IMR-90 (cell line): ENCODE data around the gene NBEA. TPM values are rescaled to one million over a fixed set of nuclear protein-coding genes. Genes with fewer than 3 reads are reported as not detected.

ENCODE experiments used
- ATAC-seq: fragments of 200-7000 bp; cut with Tn5 transposase; 2 replicates; pipeline ENCODE4 v1.9.1; 2020; ENCODE audit warnings: low read depth, mild to moderate bottlenecking, moderate library complexity
- BruUV-seq: library from RNA; stranded (reverse); fragments of 400-500 nt; replicated peaks from 2 replicates; lab custom pipeline; 2021; lab: Mats Ljungman, UMichigan
- CTCF ChIA-PET: fragments of 300-600 bp; formaldehyde crosslinking; extraction: SDS; loops from one replicate; lab custom pipeline; 2021; ENCODE audit warnings: antibody characterized with exemption; lab: Yijun Ruan, JAX
- POLR2A ChIA-PET: fragments of 300-600 bp; sonication (Branson Sonifier 250); formaldehyde crosslinking; loops from one replicate; lab custom pipeline; 2022; ENCODE audit warnings: antibody characterized with exemption; ENCODE audit not compliant: unreplicated experiment; lab: Charles Lee
- DNase-seq: peaks from one replicate; pipeline ENCODE4 v3.0.0; 2013
- H2AFZ ChIP-seq: replicated peaks from 2 replicates; pipeline ENCODE3; 2013; ENCODE audit warnings: low read length, mild to moderate bottlenecking; ENCODE audit not compliant: poor library complexity
- H2AK5ac ChIP-seq: 2 replicates; pipeline ENCODE4 v1.6.1; 2013; ENCODE audit warnings: low read depth, low read length, inconsistent platforms
- H2AK9ac ChIP-seq: replicated peaks from 2 replicates; pipeline ENCODE3; 2013; ENCODE audit warnings: mild to moderate bottlenecking, low read depth, low read length, moderate library complexity; ENCODE audit not compliant: poor library complexity
- H2BK120ac ChIP-seq: 2 replicates; pipeline ENCODE4 v1.6.1; 2013; ENCODE audit warnings: low read depth, low read length, inconsistent platforms
- H2BK15ac ChIP-seq: 3 replicates; pipeline ENCODE4 v1.6.1; 2013; ENCODE audit warnings: low read depth, low read length, inconsistent platforms
- H2BK20ac ChIP-seq: 2 replicates; pipeline ENCODE4 v1.6.1; 2013; ENCODE audit warnings: low read depth, mild to moderate bottlenecking, inconsistent platforms, low read length, moderate library complexity
- H2BK5ac ChIP-seq: 2 replicates; pipeline ENCODE4 v1.6.1; 2013; ENCODE audit warnings: mild to moderate bottlenecking, low read depth, low read length, inconsistent platforms; ENCODE audit not compliant: poor library complexity, severe bottlenecking
- H3K14ac ChIP-seq: replicated peaks from 2 replicates; pipeline ENCODE4 v1.6.1; 2013; ENCODE audit warnings: low read depth, low read length, inconsistent platforms
- H3K18ac ChIP-seq: 2 replicates; pipeline ENCODE4 v1.6.1; 2013; ENCODE audit warnings: low read depth, low read length, control low read depth
- H3K23ac ChIP-seq: 2 replicates; pipeline ENCODE4 v1.6.1; 2013; ENCODE audit warnings: low read depth, low read length, inconsistent platforms
- H3K27ac ChIP-seq: 2 replicates; pipeline ENCODE4 v1.5.1; 2013; ENCODE audit warnings: mild to moderate bottlenecking, control low read depth, low read length; ENCODE audit not compliant: insufficient read depth
- H3K27me3 ChIP-seq: 2 replicates; pipeline ENCODE4 v1.6.1; 2013; ENCODE audit warnings: low read length; ENCODE audit not compliant: control insufficient read depth, insufficient read depth
- H3K36me3 ChIP-seq: 2 replicates; pipeline ENCODE4 v1.6.1; 2013; ENCODE audit warnings: low read length, mixed read lengths; ENCODE audit not compliant: control insufficient read depth, insufficient read depth
- H3K4ac ChIP-seq: 2 replicates; pipeline ENCODE4 v1.6.1; 2013; ENCODE audit warnings: low read depth, low read length, inconsistent platforms
- H3K4me1 ChIP-seq: 2 replicates; pipeline ENCODE4 v1.6.1; 2013; ENCODE audit warnings: low read length, mixed read lengths; ENCODE audit not compliant: control insufficient read depth, insufficient read depth
- H3K4me2 ChIP-seq: 2 replicates; pipeline ENCODE4 v1.6.1; 2013; ENCODE audit warnings: low read depth, mild to moderate bottlenecking, control low read depth, low read length, moderate library complexity
- H3K4me3 ChIP-seq: 2 replicates; pipeline ENCODE4 v1.5.1; 2013; ENCODE audit warnings: low read depth, mild to moderate bottlenecking, control low read depth, low read length, moderate library complexity; ENCODE audit not compliant: insufficient read depth
- H3K56ac ChIP-seq: 2 replicates; pipeline ENCODE4 v1.6.1; 2013; ENCODE audit warnings: low read length, inconsistent platforms; ENCODE audit not compliant: insufficient read depth; ENCODE audit errors: extremely low read depth
- H3K79me1 ChIP-seq, 2 experiments: 2 replicates each; pipeline ENCODE4 v1.6.1; 2013; ENCODE audit warnings: low read length in 2 of 2, inconsistent platforms in 1 of 2, low read depth in 1 of 2
- H3K9ac ChIP-seq: 2 replicates; pipeline ENCODE4 v1.6.1; 2013; ENCODE audit warnings: low read depth, low read length, control low read depth
- H3K9me1 ChIP-seq: 2 replicates; pipeline ENCODE4 v1.6.1; 2013; ENCODE audit warnings: low read length, inconsistent platforms; ENCODE audit not compliant: insufficient read depth
- H3K9me3 ChIP-seq: 2 replicates; pipeline ENCODE4 v1.6.1; 2013; ENCODE audit warnings: low read length; ENCODE audit not compliant: control insufficient read depth, insufficient read depth
- H4K20me1 ChIP-seq: 2 replicates; pipeline ENCODE4 v1.6.1; 2013; ENCODE audit warnings: low read length, inconsistent platforms; ENCODE audit not compliant: insufficient read depth
- H4K5ac ChIP-seq: 2 replicates; pipeline ENCODE4 v1.6.1; 2013; ENCODE audit warnings: mild to moderate bottlenecking, low read depth, low read length, control low read depth
- H4K8ac ChIP-seq, 2 experiments: 2 replicates each; pipeline ENCODE4 v1.6.1; 2013; ENCODE audit warnings: low read depth in 2 of 2, low read length in 2 of 2, control low read depth in 1 of 2, inconsistent platforms in 1 of 2
- H4K91ac ChIP-seq: 2 replicates; pipeline ENCODE4 v1.6.1; 2013; ENCODE audit warnings: low read depth, low read length, inconsistent platforms; ENCODE audit not compliant: insufficient read depth
- FOS ChIP-seq: fragments of 150-350 bp; IDR thresholded peaks from 2 replicates; pipeline ENCODE4 v1.6.1; 2016; ENCODE audit warnings: low read depth, low read length
- MAFK ChIP-seq: IDR thresholded peaks from 2 replicates; pipeline ENCODE4 v1.6.1; 2012; ENCODE audit warnings: low read depth, low read length, improper control_type of control experiment
- POLR2A ChIP-seq: IDR thresholded peaks from 2 replicates; pipeline ENCODE4 v1.6.1; 2012; ENCODE audit warnings: mild to moderate bottlenecking, low read depth, low read length
- WGBS, 2 experiments: methylation state at CpG; one replicate each; pipeline versions ENCODE4 v1.1.5 to v1.1.7; 2013; ENCODE audit warnings: missing lambda C conversion rate in 2 of 2; ENCODE audit not compliant: insufficient read length in 1 of 2; ENCODE audit errors: extremely low coverage in 2 of 2; 5-methylcytosine and 5-hydroxymethylcytosine counted together
- dilution Hi-C: fragments of 300-500 bp; cut with HindIII; formaldehyde crosslinking; loops from one replicate; pipeline ENCODE4 v1.14.3; 2018; ENCODE audit warnings: low sequenced_read_pairs; ENCODE audit not compliant: unreplicated experiment
- in situ Hi-C: fragments of 300-500 bp; cut with MboI; formaldehyde crosslinking; loops from 3 replicates; pipeline ENCODE4 v1.14.3; 2019; ENCODE audit warnings: low sequenced_read_pairs, inconsistent platforms, mixed read lengths
- intact Hi-C: fragments of 100-400 bp; cut with micrococcal nuclease; formaldehyde crosslinking; loops from 2 replicates; pipeline ENCODE4 v1.10.0; 2022
- polyA plus RNA-seq, 3 experiments: library from polyadenylated mRNA; depleted of rRNA; stranded (reverse); fragments of >200 nt; gene quantifications; 2 replicates each; pipeline ENCODE4 v1.2.3, GENCODE V29; 2012; ENCODE audit warnings: low replicate concordance in 1 of 3
- total RNA-seq: library from RNA; depleted of rRNA; stranded (reverse); fragments of >200 nt; gene quantifications from 2 replicates; pipeline ENCODE4 v1.2.3, GENCODE V29; 2012

Gene NBEA
- total and polyA plus RNA-seq, 2 of the 4 experiments (the other 2 are of a cell fraction) = 0.82 to 2.2 TPM

DNA sequence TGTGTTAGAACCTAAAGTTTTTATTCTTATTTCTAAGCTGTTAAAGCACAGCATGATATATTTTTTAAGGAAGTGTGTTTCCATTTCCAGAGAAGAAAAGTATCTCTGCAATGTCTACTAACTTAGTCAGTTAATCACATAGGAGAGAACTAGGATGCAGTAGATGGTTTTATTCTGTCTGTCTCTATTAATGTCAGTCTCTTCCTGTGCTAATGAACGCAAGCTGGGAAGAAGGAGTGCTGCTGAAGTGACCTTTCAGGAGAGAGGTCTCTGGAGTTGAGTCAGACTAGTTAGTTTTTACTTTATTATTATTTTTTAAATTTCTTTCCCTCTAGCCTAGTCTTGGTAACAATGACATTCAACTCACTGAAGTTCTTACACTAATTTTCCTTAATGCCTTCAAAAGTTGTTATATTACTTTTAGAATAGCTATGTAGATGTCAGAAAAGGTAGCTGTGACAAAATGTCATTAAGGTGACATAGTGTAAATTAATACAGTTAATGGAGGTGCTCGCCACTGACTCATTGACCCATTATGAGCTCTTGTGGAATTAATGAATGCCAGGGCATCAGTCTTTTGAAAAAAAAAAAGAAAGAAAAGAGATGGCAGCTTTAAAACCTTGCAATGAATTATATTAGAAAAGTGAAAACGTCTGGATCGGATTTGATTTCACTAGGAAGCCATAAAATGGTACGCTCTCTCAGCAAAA is 654.4 kb downstream of the NBEA start:
- H3K14ac ChIP-seq = no peak overlapping the region
- no peaks in the 10 kb centered on the region for H3K36me3 ChIP-seq
- H3K4me1 ChIP-seq = peaks cover 5% of the 10 kb centered on the region; the same call in 1 of the 2 replicates
- DNase-seq (no peak), ATAC-seq (no peak)
- no peak overlapping the region for H3K4ac ChIP-seq
- H2AFZ ChIP-seq = no peak overlapping the region
- in situ Hi-C loops (no loop called here), dilution Hi-C loops (no loop called here), intact Hi-C loops (no loop called here)
- H4K5ac ChIP-seq = no peak overlapping the region
- TF ChIP-seq MAFK (no peak), FOS (no peak), POLR2A (no peak)
- H4K8ac ChIP-seq = no peak overlapping the region
- no peak overlapping the region for H2AK9ac ChIP-seq
- no CpG with 5 or more reads among the region's 5 CpGs for WGBS, 2 experiments
- H2BK20ac ChIP-seq = no peak overlapping the region
- no peak overlapping the region for H3K23ac ChIP-seq
- no TSS peak for BruUV-seq
- H3K56ac ChIP-seq = no peak overlapping the region
- no peak overlapping the region for H2BK5ac ChIP-seq
- no peaks in the 10 kb centered on the region for H4K20me1 ChIP-seq
- ChIA-PET CTCF (no interaction called here), POLR2A (no interaction called here)
- H2BK120ac ChIP-seq = no peak overlapping the region
- H2AK5ac ChIP-seq = no peak overlapping the region
- no peak overlapping the region for H3K4me2 ChIP-seq
- H3K79me1 ChIP-seq = no peaks in the 10 kb centered on the region
- no peak overlapping the region for H3K18ac ChIP-seq
- no peak overlapping the region for H3K4me3 ChIP-seq
- no peak overlapping the region for H3K27ac ChIP-seq
- no peak overlapping the region for H3K9ac ChIP-seq
- H3K9me1 ChIP-seq = no peaks in the 10 kb centered on the region
- H3K27me3 ChIP-seq = no peaks in the 10 kb centered on the region
- H2BK15ac ChIP-seq = no peak overlapping the region
- no peak overlapping the region for H4K91ac ChIP-seq
- no peaks in the 10 kb centered on the region for H3K9me3 ChIP-seq
